ENCODE data around the gene CDC73. TPM values are rescaled to one million over a fixed set of nuclear protein-coding genes. Genes with fewer than 3 reads are reported as not detected.
"Not testable (repeated sequence)": the region's sequence is repeated elsewhere in the genome, so short reads cannot be mapped to it uniquely, and the experiment has no call there.

CDC73 gene
- total and polyA plus RNA-seq, 9 of the 15 experiments (the other 6 are each of a cell fraction or from before 2014, with no cell fraction given) = 19.0 to 61.7 (median 30.1) TPM

DNA sequence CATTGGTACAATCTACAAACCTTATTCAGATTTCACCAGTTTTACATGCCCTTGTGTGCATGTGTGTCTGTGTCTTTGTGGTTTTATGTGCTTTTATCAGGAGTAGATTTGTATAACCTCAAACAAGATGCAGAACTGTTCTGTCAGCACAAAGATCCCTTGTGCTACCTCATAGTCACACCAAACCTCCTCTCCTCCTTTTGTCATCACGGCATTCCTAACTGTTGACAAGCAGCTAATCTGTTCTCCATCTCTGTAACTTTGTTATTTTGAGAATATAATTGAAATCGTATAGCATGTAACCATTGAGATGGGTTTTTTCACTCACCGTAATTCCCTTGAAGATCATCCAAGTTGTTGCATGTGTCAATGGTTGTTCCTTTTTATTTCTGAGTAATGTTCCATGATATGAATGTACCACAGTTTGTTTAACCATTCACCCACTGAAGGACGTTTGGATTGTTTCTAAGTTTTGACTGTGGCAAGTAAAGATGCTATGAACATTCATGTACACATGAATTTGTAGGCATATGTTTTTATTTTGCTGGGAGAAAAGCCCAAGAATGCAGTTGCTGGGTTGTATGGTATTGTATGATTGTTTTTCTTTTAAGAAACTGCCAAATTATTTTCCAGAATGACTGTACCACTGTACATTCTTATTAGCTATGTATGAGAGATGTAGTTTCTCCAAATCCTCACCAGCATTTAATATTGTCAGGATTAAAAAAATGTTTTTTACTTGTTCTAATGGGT is 142.7 kb downstream of the CDC73 start:
- ChIA-PET CTCF (ENCODE audit: low intra/inter-chr PET ratio) (no interaction called here), POLR2A (no interaction called here)
- no peaks in the 10 kb centered on the region for H3K79me2 ChIP-seq (ENCODE audit: control insufficient read depth, insufficient read depth, low read length)
- WGBS (ENCODE audit: insufficient coverage, low coverage, missing lambda C conversion rate) = 59% methylated on average over 4 of the region's 4 CpGs
- BruUV-seq (replicated peaks) = no TSS peak
- intact Hi-C loops (cut with micrococcal nuclease) = no loop called here
- H3K4me1 ChIP-seq (replicated peaks in 1 of 2; ENCODE audit: control insufficient read depth in 2 of 2, insufficient read depth in 2 of 2, low read length in 2 of 2) = no peaks in the 10 kb centered on the region
- no peak overlapping the region for H3K9ac ChIP-seq (ENCODE audit: insufficient read depth in 1 of 2, low read depth in 2 of 2, low read length in 2 of 2)
- H3K9me1 ChIP-seq (ENCODE audit: control insufficient read depth, insufficient read depth, low read length) = no peaks in the 10 kb centered on the region
- H2AFZ ChIP-seq (ENCODE audit: low read depth, low read length) = no peak overlapping the region
- peaks cover 12% of the 10 kb centered on the region; the same call in 2 of the 3 replicates for H3K36me3 ChIP-seq (ENCODE audit: control insufficient read depth, insufficient read depth, low read length)
- in situ Hi-C loops (cut with MboI) = no loop called here
- no peak for FAIRE-seq
- TF ChIP-seq CEBPB (tag; IDR thresholded peaks at IDR 0.05) = no peak
- TF ChIP-seq ZNF316 (IDR thresholded peaks at IDR 0.05) = peak; percentile 17; the same call in 1 of the 2 replicates
- H3K4me2 ChIP-seq (ENCODE audit: insufficient read depth, low read length) = no peak overlapping the region
- no peak for ATAC-seq
- DNase-seq (ENCODE audit: extremely low read depth in 1 of 4, low spot score in 3 of 4) = no peak
- H3K27ac ChIP-seq (ENCODE audit: extremely low read depth, low read depth, low read length) = no peak overlapping the region
- no peaks in the 10 kb centered on the region for H4K20me1 ChIP-seq (replicated peaks; ENCODE audit: control insufficient read depth, insufficient read depth, low read length)
- H3K4me3 ChIP-seq = no peak overlapping the region
- H3K9me3 ChIP-seq (replicated peaks; ENCODE audit: control insufficient read depth, insufficient read depth, low read depth, low read length) = no peaks in the 10 kb centered on the region
- H3K27me3 ChIP-seq (ENCODE audit: control insufficient read depth in 2 of 2, insufficient read depth in 2 of 2, low read length in 2 of 2) = no peaks in the 10 kb centered on the region

DNA sequence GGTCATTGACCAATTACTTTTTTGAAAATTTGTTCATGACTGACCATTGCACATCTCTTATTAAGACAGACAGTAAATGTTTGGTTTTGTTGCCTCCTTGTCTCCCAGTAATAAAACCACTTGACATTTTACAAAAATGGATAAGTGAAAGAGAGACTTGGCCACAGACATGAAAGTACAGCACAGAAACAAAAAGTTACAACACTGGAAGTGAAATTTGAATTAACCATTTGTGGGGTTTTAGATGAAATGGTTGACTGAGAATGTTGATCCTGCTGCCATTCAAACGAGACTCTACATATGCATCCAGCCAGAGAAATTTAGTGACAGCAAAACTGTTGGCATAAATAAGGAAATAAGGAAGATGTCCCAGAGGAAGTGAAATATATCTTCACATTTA is 143.9 kb downstream of the CDC73 start:
- Histone ChIP-seq H3K4me3 (no peak overlapping the region), H3K4me2 (ENCODE audit: insufficient read depth, low read length) (no peak overlapping the region), H3K27me3 (ENCODE audit: control insufficient read depth in 2 of 2, insufficient read depth in 2 of 2, low read length in 2 of 2) (no peaks in the 10 kb centered on the region), H3K9me3 (replicated peaks; ENCODE audit: control insufficient read depth, insufficient read depth, low read depth, low read length) (no peaks in the 10 kb centered on the region), H3K9me1 (ENCODE audit: control insufficient read depth, insufficient read depth, low read length) (no peaks in the 10 kb centered on the region), H3K36me3 (ENCODE audit: control insufficient read depth, insufficient read depth, low read length) (peaks cover 9% of the 10 kb centered on the region; the same call in 1 of the 3 replicates), H3K9ac (ENCODE audit: insufficient read depth in 1 of 2, low read depth in 2 of 2, low read length in 2 of 2) (no peak overlapping the region), H2AFZ (ENCODE audit: low read depth, low read length) (no peak overlapping the region), H3K4me1 (replicated peaks in 1 of 2; ENCODE audit: control insufficient read depth in 2 of 2, insufficient read depth in 2 of 2, low read length in 2 of 2) (no peaks in the 10 kb centered on the region), H3K27ac (ENCODE audit: extremely low read depth, low read depth, low read length) (no peak overlapping the region), H4K20me1 (replicated peaks; ENCODE audit: control insufficient read depth, insufficient read depth, low read length) (no peaks in the 10 kb centered on the region), H3K79me2 (ENCODE audit: control insufficient read depth, insufficient read depth, low read length) (no peaks in the 10 kb centered on the region)
- 38% methylated on average over 1 of the region's 1 CpG for WGBS (ENCODE audit: insufficient coverage, low coverage, missing lambda C conversion rate)
- POLR2A ChIA-PET = no interaction called here
- DNase-seq (ENCODE audit: extremely low read depth in 1 of 4, low spot score in 3 of 4) (no peak), ATAC-seq (no peak), FAIRE-seq (no peak)
- intact Hi-C loops (cut with micrococcal nuclease) = no loop called here
- TF ChIP-seq KDM4B (IDR thresholded peaks at IDR 0.05; ENCODE audit: borderline replicate concordance in 2 of 2, low read depth in 1 of 2) (no peak), POLR2A (conservative IDR thresholded peaks at IDR 0.05) (0 out of 2 replicates have a peak, but pooled peaks have one; percentile 23)
- in situ Hi-C loops (cut with MboI) = no loop called here
- CTCF ChIA-PET (ENCODE audit: low intra/inter-chr PET ratio) = no interaction called here
- BruUV-seq (replicated peaks) = no TSS peak

DNA sequence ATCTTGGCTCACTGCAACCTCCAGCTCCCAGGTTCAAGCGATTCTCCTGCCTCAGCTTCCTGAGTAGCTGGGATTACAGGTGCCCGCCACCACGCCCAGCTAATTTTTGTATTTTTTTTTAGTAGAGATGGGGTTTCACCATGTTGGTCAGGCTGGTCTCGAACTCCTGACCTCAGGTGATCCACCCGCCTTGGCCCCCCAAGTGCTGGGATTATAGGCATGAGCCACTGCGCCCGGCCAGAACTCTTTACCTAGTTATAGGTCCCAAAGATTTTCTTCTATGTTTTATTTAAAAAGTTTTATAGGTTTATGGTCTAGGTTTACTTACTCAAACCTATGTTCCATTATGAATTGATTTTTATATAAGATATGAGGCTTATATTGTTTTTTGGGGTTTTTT is 145.0 kb downstream of the CDC73 start:
- H3K4me3 ChIP-seq; H3K36me3 ChIP-seq (ENCODE audit: control insufficient read depth, insufficient read depth, low read length); H2AFZ ChIP-seq (ENCODE audit: low read depth, low read length); FAIRE-seq; in situ Hi-C loops (cut with MboI); H3K27me3 ChIP-seq (ENCODE audit: control insufficient read depth in 2 of 2, insufficient read depth in 2 of 2, low read length in 2 of 2); H3K9ac ChIP-seq (ENCODE audit: insufficient read depth in 1 of 2, low read depth in 2 of 2, low read length in 2 of 2); BruUV-seq (replicated peaks); H4K20me1 ChIP-seq (replicated peaks; ENCODE audit: control insufficient read depth, insufficient read depth, low read length); H3K4me1 ChIP-seq (replicated peaks in 1 of 2; ENCODE audit: control insufficient read depth in 2 of 2, insufficient read depth in 2 of 2, low read length in 2 of 2); DNase-seq (ENCODE audit: extremely low read depth in 1 of 4, low spot score in 3 of 4); intact Hi-C loops (cut with micrococcal nuclease); H3K4me2 ChIP-seq (ENCODE audit: insufficient read depth, low read length); ATAC-seq; H3K9me3 ChIP-seq (replicated peaks; ENCODE audit: control insufficient read depth, insufficient read depth, low read depth, low read length); POLR2A ChIA-PET; H3K79me2 ChIP-seq (ENCODE audit: control insufficient read depth, insufficient read depth, low read length); CTCF ChIA-PET (ENCODE audit: low intra/inter-chr PET ratio); H3K27ac ChIP-seq (ENCODE audit: extremely low read depth, low read depth, low read length); H3K9me1 ChIP-seq (ENCODE audit: control insufficient read depth, insufficient read depth, low read length): not testable (repeated sequence)
- WGBS (ENCODE audit: insufficient coverage, low coverage, missing lambda C conversion rate) = 83% methylated on average over 7 of the region's 7 CpGs
